HepG2 (cell line): Measurements from ENCODE around the gene OLR1. TPM values are rescaled to one million over a fixed set of nuclear protein-coding genes. Genes with fewer than 3 reads are reported as not detected.

ENCODE experiments used
- ATAC-seq: fragments of 200-7000 bp; cut with Tn5 transposase; 3 replicates; pipeline ENCODE4 v1.9.1; 2020; ENCODE audit warnings: mild to moderate bottlenecking, moderate library complexity
- BruUV-seq: library from RNA; stranded (reverse); fragments of 400-500 nt; replicated peaks from 2 replicates; lab custom pipeline; 2021; lab: Mats Ljungman, UMichigan
- CTCF ChIA-PET: fragments of 300-600 bp; formaldehyde crosslinking; extraction: SDS; loops from one replicate; lab custom pipeline; 2021; ENCODE audit warnings: low total read pairs, inconsistent platforms, low intra/inter-chr PET ratio; lab: Yijun Ruan, JAX
- POLR2A ChIA-PET: fragments of 350-600 bp; sonication (Branson Sonifier 250); formaldehyde crosslinking; loops from one replicate; lab custom pipeline; 2020; ENCODE audit warnings: antibody characterized with exemption, inconsistent platforms; lab: Yijun Ruan, JAX
- DNase-seq: peaks from one replicate; pipeline ENCODE4 v3.0.0-alpha.2; 2015; ENCODE audit warnings: low spot score
- FAIRE-seq: peaks from 3 replicates; lab custom pipeline; 2011; peaks lifted over from hg19 to GRCh38; lab: Jason Lieb, UNC
- H2AFZ ChIP-seq: one replicate; pipeline ENCODE4 v1.6.1; 2011; ENCODE audit warnings: low read length, inconsistent platforms
- H3K27ac ChIP-seq: fragments of 300-600 bp; 3 replicates; pipeline ENCODE4 v1.8.0; 2011; ENCODE audit warnings: mixed run types, mild to moderate bottlenecking, mixed read lengths, low read length, inconsistent platforms; ENCODE audit not compliant: insufficient read depth; ENCODE audit errors: extremely low read length
- H3K27me3 ChIP-seq, 2 experiments: fragments of 200-600 bp in 1 of 2; 2 replicates in 1 of 2; 3 replicates in 1 of 2; pipeline versions ENCODE4 v1.6.0 to v1.8.0; 2011; ENCODE audit warnings: low read length in 2 of 2, mild to moderate bottlenecking in 2 of 2, moderate library complexity in 2 of 2, inconsistent platforms in 1 of 2; ENCODE audit not compliant: insufficient read depth in 2 of 2, control insufficient read depth in 1 of 2
- H3K36me3 ChIP-seq, 2 experiments: fragments of 200-600 bp in 1 of 2; replicated peaks in 1 of 2; 2 replicates in 1 of 2; 3 replicates in 1 of 2; pipeline versions ENCODE4 v1.5.1 to v1.8.0; 2011; ENCODE audit warnings: low read length in 2 of 2, inconsistent platforms in 1 of 2; ENCODE audit not compliant: insufficient read depth in 2 of 2, control insufficient read depth in 1 of 2
- H3K4me1 ChIP-seq: 2 replicates; pipeline ENCODE4 v1.5.1; 2012; ENCODE audit warnings: low read length, inconsistent platforms; ENCODE audit not compliant: insufficient read depth
- H3K4me2 ChIP-seq: 2 replicates; pipeline ENCODE4 v1.6.0; 2011; ENCODE audit warnings: low read depth, low read length, inconsistent platforms
- H3K4me3 ChIP-seq, 3 experiments: fragments of 200-600 bp in 1 of 3; sonication (generic), shearing (Covaris generic) in 1 of 3; replicated peaks in 1 of 3; 2 replicates each; pipeline ENCODE4 v1.5.1; 2011 to 2016; ENCODE audit warnings: low read length in 3 of 3, inconsistent platforms in 2 of 3, low read depth in 2 of 3, mild to moderate bottlenecking in 2 of 3, control low read depth in 1 of 3, mixed read lengths in 1 of 3; ENCODE audit not compliant: insufficient read depth in 1 of 3
- H3K79me2 ChIP-seq: one replicate; pipeline ENCODE4 v1.6.1; 2011; ENCODE audit warnings: low read length, inconsistent platforms; ENCODE audit not compliant: insufficient read depth
- H3K9ac ChIP-seq: 2 replicates; pipeline ENCODE4 v1.6.0; 2011; ENCODE audit warnings: mild to moderate bottlenecking, low read depth, low read length, inconsistent platforms; ENCODE audit not compliant: insufficient read depth
- H3K9me3 ChIP-seq: 2 replicates; pipeline ENCODE4 v1.5.1; 2012; ENCODE audit warnings: mild to moderate bottlenecking, low read length
- H4K20me1 ChIP-seq: 2 replicates; pipeline ENCODE4 v1.6.0; 2011; ENCODE audit warnings: inconsistent platforms, mild to moderate bottlenecking, low read length, moderate library complexity; ENCODE audit not compliant: insufficient read depth
- CSRNP1 ChIP-seq: sonication (generic); formaldehyde crosslinking; IDR thresholded peaks from 2 replicates; pipeline ENCODE4 v1.8.1; 2023; ENCODE audit warnings: mild to moderate bottlenecking, missing genetic modification reagents
- MEF2D ChIP-seq: sonication (generic); formaldehyde crosslinking; IDR thresholded peaks from 2 replicates; pipeline ENCODE4 v1.5.1; 2020; ENCODE audit warnings: mild to moderate bottlenecking, missing genetic modification reagents
- SMARCE1 ChIP-seq: fragments of 450-650 bp; IDR thresholded peaks from 2 replicates; pipeline ENCODE4 v1.6.1; 2017; ENCODE audit warnings: borderline replicate concordance
- ZNF138 ChIP-seq: sonication (generic); formaldehyde crosslinking; IDR thresholded peaks from 2 replicates; pipeline ENCODE4 v1.5.0; 2020; ENCODE audit warnings: mild to moderate bottlenecking, low read depth, missing genetic modification reagents
- ZNF276 ChIP-seq: sonication (generic); formaldehyde crosslinking; IDR thresholded peaks from 2 replicates; pipeline ENCODE4 v1.4.0; 2020; ENCODE audit warnings: mild to moderate bottlenecking, low read depth, missing genetic modification reagents
- ZSCAN31 ChIP-seq: sonication (generic); formaldehyde crosslinking; IDR thresholded peaks from 2 replicates; pipeline ENCODE4 v1.5.0; 2020; ENCODE audit warnings: low read depth, mild to moderate bottlenecking, missing genetic modification reagents
- WGBS: methylation state at CpG from one replicate; pipeline ENCODE4 v1.1.6; 2017; ENCODE audit warnings: low lambda C conversion rate; 5-methylcytosine and 5-hydroxymethylcytosine counted together
- in situ Hi-C: cut with HindIII; loops from 2 replicates; pipeline ENCODE4 v1.10.0; 2017; ENCODE audit warnings: low pct_unique_long_range_greater_than_20kb; ENCODE audit not compliant: extremely low pct_ligation_motif_present
- intact Hi-C: fragments of 100-400 bp; cut with micrococcal nuclease; formaldehyde crosslinking; loops from one replicate; pipeline ENCODE4 v1.10.0; 2022; ENCODE audit not compliant: unreplicated experiment
- polyA plus RNA-seq, 8 experiments: library from polyadenylated mRNA; depleted of rRNA in 3 of 8; stranded (reverse) in 7 of 8; unstranded in 1 of 8; fragments of >200 nt; fragmentation: Illumina TruSeq in 4 of 8; extraction: Trizol in 4 of 8; gene quantifications; 2 replicates each; pipeline versions ENCODE4 v1.2.1 to v1.2.3, GENCODE V29; 2011 to 2016; ENCODE audit warnings: low read depth in 4 of 8, missing spikeins in 1 of 8, mixed read lengths in 1 of 8; ENCODE audit not compliant: insufficient read depth in 1 of 8
- total RNA-seq, 5 experiments: library from RNA; depleted of rRNA; stranded (reverse); fragments of >200 nt; fragmentation: Illumina TruSeq; extraction: Trizol; gene quantifications; 2 replicates each; pipeline ENCODE4 v1.2.3, GENCODE V29; 2016; ENCODE audit warnings: low read depth in 1 of 5

The OLR1 gene
- total and polyA plus RNA-seq, 2 of the 13 experiments (the other 11 are each of a cell fraction or from before 2014, with no cell fraction given), result not detected

GRCh38 chr12:10174986-10175614 lies 3.2 kb upstream of the OLR1 start:
- no peaks in the 10 kb centered on the region for H3K4me1 ChIP-seq
- H2AFZ ChIP-seq, result no peak overlapping the region
- WGBS, result 2% methylated on average over 2 of the region's 2 CpGs
- no peak overlapping the region for H3K4me3 ChIP-seq
- in situ Hi-C loops, result no loop called here
- BruUV-seq, result no TSS peak
- H3K4me2 ChIP-seq, result no peak overlapping the region
- POLR2A ChIA-PET, result no interaction called here
- no peaks in the 10 kb centered on the region for H3K79me2 ChIP-seq
- H3K9ac ChIP-seq, result no peak overlapping the region
- no peaks in the 10 kb centered on the region for H3K36me3 ChIP-seq
- no peaks in the 10 kb centered on the region for H3K9me3 ChIP-seq
- H3K27ac ChIP-seq, result no peak overlapping the region
- CTCF ChIA-PET, result no interaction called here
- no peaks in the 10 kb centered on the region for H3K27me3 ChIP-seq
- H4K20me1 ChIP-seq, result no peaks in the 10 kb centered on the region
- TF ChIP-seq CSRNP1 (CRISPR knock-in tag) (no peak), ZSCAN31 (CRISPR knock-in tag) (no peak), ZNF138 (CRISPR knock-in tag) (no peak), ZNF276 (CRISPR knock-in tag) (no peak), SMARCE1 (no peak), MEF2D (CRISPR knock-in tag) (no peak)
- DNase-seq, result no peak
- intact Hi-C loops, result no loop called here
- no peak for FAIRE-seq
- no peak for ATAC-seq
